Vagina (tissue), 2 donors: Measurements from ENCODE around the gene MYRIP.

Experiments
- CTCF ChIP-seq, 3 experiments: fragments of 450-650 bp in 2 of 3; fragments of 200-600 bp in 1 of 3; sonication (generic) in 1 of 3; IDR thresholded peaks; one replicate each; pipeline ENCODE4 v1.5.1; 2017 to 2019; ENCODE audit warnings: antibody characterized with exemption in 3 of 3, mild to moderate bottlenecking in 2 of 3, moderate library complexity in 2 of 3
- POLR2AphosphoS5 ChIP-seq, 2 donors: sonication (generic); formaldehyde crosslinking; IDR thresholded peaks; one replicate each; pipeline ENCODE4 v1.9.0; 2017; ENCODE audit warnings: antibody characterized with exemption in 2 of 2, mild to moderate bottlenecking in 2 of 2, low read depth in 1 of 2; ENCODE audit not compliant: insufficient read depth in 1 of 2

GRCh38 chr3:40046149-40046548, 236.7 kb downstream of the MYRIP start:
- no peak for TF ChIP-seq CTCF (IDR thresholded peaks at IDR 0.05)
- no peak for TF ChIP-seq POLR2AphosphoS5 (IDR thresholded peaks at IDR 0.05; ENCODE audit: insufficient read depth in 1 of 2, low read depth in 1 of 2)
